Measurements from ENCODE around the gene KIAA0825.
"Not testable (repeated sequence)": the region's sequence is repeated elsewhere in the genome, so short reads cannot be mapped to it uniquely, and the experiment has no call there.

Gene KIAA0825

GRCh38 chr5:94577466-94578245 lies 40.7 kb downstream of the KIAA0825 start:
- DNase-seq (ENCODE audit: low read depth in 2 of 2) = no peak

- no peak for DNase-seq (ENCODE audit: low read depth in 2 of 2)
Observed at GRCh38 chr5:94575196-94575595, 43.2 kb downstream of the KIAA0825 start.

DNA sequence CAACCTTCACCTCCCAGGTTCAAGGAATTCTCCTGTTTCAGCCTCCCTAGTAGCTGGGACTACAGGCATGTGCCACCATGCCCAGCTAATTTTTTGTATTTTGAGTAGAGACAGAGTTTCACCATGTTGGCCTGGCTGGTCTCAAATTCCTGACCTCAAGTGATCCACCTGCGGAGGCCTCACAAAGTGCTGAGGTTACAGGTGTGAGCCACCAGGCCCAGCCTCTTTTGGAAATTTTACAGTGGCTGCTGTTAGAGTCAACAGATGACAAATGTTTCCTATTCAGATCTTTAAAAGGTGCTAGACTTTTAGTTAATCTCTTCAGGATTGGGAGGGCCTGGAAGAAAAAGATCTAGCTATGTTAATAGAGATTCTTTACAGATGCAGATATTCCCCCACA lies 45.1 kb downstream of the KIAA0825 start:
- DNase-seq (ENCODE audit: low read depth in 2 of 2) = not testable (repeated sequence)

GRCh38 chr5:94571415-94571814 lies 47.0 kb downstream of the KIAA0825 start:
- DNase-seq (ENCODE audit: low read depth in 2 of 2) = no peak

DNA sequence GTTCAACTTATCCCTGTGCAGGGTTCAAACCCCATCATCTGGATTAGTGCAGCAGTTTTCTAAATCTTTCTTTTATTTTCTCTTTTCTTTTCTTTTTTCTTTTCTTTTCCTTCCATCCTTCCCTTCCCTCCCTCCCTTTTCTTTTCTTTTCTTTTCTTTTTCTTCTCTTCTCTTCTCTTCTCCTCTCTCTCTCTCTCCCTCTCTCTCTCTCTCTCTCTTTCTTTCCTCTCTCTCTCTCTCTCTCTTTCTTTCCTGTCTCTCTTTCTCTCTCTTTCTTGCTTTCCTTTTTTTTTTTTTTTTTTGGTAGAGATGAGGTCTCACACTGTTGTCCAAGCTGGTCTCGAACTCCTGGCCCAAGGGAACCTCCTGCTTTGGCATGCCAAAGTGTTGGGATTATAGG lies 53.6 kb downstream of the KIAA0825 start:
- no peak for DNase-seq (ENCODE audit: low read depth in 2 of 2)

- DNase-seq (ENCODE audit: low read depth in 2 of 2) = no peak
Observed at GRCh38 chr5:94562327-94562971, 56.0 kb downstream of the KIAA0825 start.

DNA sequence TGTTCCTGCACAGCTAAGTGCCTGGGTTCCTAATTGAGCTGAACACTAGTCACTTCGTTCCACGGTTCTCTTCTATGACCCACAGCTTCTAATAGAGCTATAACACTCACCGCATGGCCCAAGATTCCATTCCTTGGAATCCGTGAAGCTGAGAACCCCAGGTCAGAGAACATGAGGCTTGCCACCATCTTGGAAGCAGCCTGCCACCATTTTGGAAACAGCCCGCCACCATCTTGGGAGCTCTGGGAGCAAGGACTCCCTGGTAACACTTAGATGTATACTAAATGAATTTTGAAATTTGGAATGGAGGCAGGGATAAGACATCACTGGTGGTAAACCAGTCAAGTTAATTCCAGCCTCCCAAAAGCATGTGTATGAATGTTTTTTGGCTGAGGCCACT lies 60.4 kb downstream of the KIAA0825 start:
- DNase-seq (ENCODE audit: low read depth in 2 of 2) = no peak

DNA sequence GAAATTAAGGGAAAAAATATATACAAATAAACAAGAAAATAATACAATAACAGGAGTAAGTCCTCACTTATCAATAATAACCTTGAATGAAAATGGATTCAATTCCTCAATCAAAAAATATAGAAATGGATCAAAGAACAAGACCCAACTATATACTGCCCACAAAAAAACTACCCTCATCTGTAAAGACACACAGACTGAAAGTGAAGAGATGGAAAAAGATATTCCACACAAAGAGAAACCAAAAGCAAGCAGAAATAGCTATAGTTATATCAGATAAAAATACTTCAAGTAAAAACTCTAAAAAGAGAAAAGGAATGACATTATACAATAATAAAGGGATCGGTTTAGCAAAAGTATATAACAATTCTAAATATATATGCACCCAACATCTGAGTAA lies 66.5 kb downstream of the KIAA0825 start:
- DNase-seq (ENCODE audit: low read depth in 2 of 2) = no peak

DNA sequence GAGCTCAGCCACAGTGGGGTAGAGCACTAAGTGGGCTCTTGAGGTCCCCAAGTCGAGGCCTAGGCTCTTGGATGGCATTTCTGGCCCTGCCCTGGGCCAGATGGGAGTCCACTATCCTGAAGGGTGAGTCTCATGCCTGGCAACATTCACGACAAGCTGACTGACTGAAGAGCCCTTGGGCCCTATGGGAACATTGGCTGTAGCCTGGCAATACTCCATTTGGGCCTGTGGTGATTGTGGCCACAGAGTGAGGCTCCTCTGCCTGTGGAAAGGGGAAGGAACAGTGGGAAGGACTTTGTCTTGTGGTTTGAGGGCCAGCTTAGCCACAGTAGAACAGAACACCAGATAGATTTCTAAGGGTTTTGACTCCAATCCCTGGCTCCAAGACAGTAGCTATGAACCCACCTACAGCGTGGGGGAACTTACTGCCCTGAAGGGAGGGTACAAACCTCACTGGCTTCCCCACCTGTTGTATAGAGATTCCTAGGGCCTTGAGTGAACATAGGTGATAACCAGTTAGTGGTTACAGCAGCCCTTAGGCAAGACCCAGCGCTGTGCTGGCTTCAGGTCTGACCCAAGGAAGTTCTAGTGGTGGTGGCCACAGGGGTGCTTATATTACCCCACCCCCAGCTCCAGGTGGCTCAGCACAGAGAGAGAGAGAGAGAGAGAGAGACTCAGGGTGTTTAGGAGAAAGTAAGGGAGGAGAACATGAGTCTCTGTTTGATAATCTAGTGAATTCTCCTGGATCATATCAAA lies 72.4 kb downstream of the KIAA0825 start:
- DNase-seq (ENCODE audit: low read depth in 2 of 2) = no peak

GRCh38 chr5:94544875-94545547 lies 73.4 kb downstream of the KIAA0825 start:
- no peak for DNase-seq (ENCODE audit: low read depth in 2 of 2)

DNA sequence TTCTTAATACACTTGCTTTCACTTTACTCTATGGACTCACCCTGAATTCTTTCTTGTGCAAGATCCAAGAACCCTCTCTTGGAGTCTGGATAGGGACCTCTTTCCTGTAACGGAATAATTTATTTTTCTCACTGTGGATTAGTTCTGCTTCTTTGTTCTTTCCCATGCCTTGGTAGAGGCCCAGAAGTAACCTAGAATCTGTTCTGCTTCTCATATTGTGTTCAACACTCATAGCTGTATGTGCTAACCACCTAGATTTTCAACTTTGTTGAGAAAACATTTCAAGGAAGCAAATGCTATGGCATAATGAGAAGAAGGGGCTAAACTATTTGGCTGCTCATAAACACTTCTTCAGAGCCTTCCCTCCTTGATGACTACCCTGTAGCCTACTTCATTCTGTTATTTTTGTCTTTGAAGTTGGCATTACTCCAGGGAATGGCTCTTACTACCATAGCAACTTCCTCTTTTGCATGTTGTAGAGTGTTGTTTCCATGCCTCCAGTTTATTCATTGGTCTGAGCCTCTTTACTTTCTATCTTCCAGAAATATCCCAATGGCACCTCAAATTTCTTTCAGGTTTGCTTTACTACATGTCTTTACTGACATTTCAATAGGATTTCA lies 74.3 kb downstream of the KIAA0825 start:
- DNase-seq (ENCODE audit: low read depth in 2 of 2) = no peak

- no peak for DNase-seq (ENCODE audit: low read depth in 2 of 2)
Observed at GRCh38 chr5:94540856-94541494, 77.4 kb downstream of the KIAA0825 start.

- no peak for DNase-seq (ENCODE audit: low read depth in 2 of 2)
Observed at GRCh38 chr5:94538260-94538659, 80.1 kb downstream of the KIAA0825 start.

GRCh38 chr5:94526706-94527105 lies 91.7 kb downstream of the KIAA0825 start:
- no peak for DNase-seq (ENCODE audit: low read depth in 2 of 2)

DNA sequence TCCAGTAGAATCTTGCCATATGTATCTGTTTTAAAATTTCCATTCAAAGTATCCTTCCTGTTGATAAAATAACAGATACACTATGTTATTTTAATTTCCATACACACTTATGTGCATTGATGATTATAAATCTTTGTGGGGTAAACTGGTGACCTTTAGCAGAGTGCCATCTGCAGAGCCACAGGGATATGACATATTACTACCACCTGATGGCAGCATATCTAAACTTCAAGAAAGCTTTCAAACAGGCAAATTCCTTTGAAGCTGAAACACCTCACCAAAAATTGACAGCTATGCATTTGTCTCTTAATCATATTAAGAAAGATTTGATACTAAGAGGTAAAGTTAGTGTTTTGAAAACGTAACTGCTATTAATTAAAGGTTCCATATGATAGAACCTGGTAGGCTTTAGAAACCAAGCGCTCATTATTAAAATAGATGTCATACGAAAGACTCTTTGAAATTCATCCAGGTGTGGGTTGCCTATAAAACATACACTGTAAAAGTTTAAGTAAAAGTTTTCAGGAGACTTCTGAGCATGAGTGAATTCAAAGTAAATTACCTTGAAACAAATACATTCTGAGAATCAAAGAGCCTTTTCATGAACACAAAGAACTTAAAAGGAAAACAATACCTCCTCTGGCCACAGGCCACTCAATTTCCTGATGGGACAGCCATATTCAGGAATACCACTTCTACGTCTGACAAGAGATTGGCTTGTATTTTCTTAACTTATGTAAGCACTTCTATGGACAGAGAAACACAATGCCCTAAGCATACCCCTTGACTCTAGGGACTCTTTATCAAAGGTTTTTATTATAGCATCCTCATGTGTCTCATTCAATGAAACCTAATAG lies 93.3 kb downstream of the KIAA0825 start:
- DNase-seq (ENCODE audit: low read depth in 2 of 2) = no peak

GRCh38 chr5:94523018-94523417 lies 95.4 kb downstream of the KIAA0825 start:
- DNase-seq (ENCODE audit: low read depth in 2 of 2) = no peak

GRCh38 chr5:94522117-94522516 lies 96.3 kb downstream of the KIAA0825 start:
- DNase-seq (ENCODE audit: low read depth in 2 of 2) = no peak

GRCh38 chr5:94517490-94518488 lies 100.6 kb downstream of the KIAA0825 start:
- DNase-seq (ENCODE audit: low read depth in 2 of 2) = no peak

- no peak for DNase-seq (ENCODE audit: low read depth in 2 of 2)
Observed at GRCh38 chr5:94516148-94516547, 102.3 kb downstream of the KIAA0825 start.

All from activated CD4-positive, alpha-beta T cell treated with anti-CD3 and anti-CD28 coated beads for 24 hours (primary cell).